Endothelial cell of umbilical vein (primary cell): ENCODE measurements around the gene NAA30.

Source experiments
- CTCF ChIP-seq, 2 donors: IDR thresholded peaks; 1 replicate in 1 of 2; 2 replicates in 1 of 2; pipeline ENCODE4 v1.5.1; 2011; ENCODE audit warnings: low read length in 2 of 2, mild to moderate bottlenecking in 2 of 2, moderate library complexity in 2 of 2, control low read depth in 1 of 2, inconsistent platforms in 1 of 2, low read depth in 1 of 2; ENCODE audit not compliant: insufficient read depth in 1 of 2; ENCODE audit errors: extremely low read depth in 1 of 2
- GATA2 ChIP-seq: IDR thresholded peaks from 2 replicates; pipeline ENCODE4 v1.7.0; 2011; ENCODE audit warnings: low read depth, mild to moderate bottlenecking, moderate library complexity, mixed read lengths, low read length; ENCODE audit not compliant: insufficient read length, insufficient read depth
- MAX ChIP-seq: IDR thresholded peaks from 2 replicates; pipeline ENCODE4 v1.6.1; 2011; ENCODE audit not compliant: insufficient read depth, insufficient read length
- POLR2A ChIP-seq: IDR thresholded peaks from 2 replicates; pipeline ENCODE4 v1.6.1; 2012; ENCODE audit warnings: low read depth, mild to moderate bottlenecking, control low read depth, low read length
- POLR2AphosphoS5 ChIP-seq: IDR thresholded peaks from 2 replicates; pipeline ENCODE4 v1.6.1; 2012; ENCODE audit warnings: low read depth, mild to moderate bottlenecking, control low read depth, low read length, moderate library complexity; ENCODE audit not compliant: insufficient read depth

- TF ChIP-seq CTCF (IDR thresholded peaks at IDR 0.05; ENCODE audit: extremely low read depth in 1 of 2, insufficient read depth in 1 of 2, low read depth in 1 of 2, low read length in 2 of 2) (no peak), GATA2 (no peak), POLR2A (no peak), MAX (no peak), POLR2AphosphoS5 (no peak)
Observed at GRCh38 chr14:57364659-57365450, 25.5 kb upstream of the NAA30 start.
